Right renal cortex interstitium (tissue), 3 donors: Measurements from ENCODE around the gene DYNC2I2. TPM values are rescaled to one million over a fixed set of nuclear protein-coding genes. Genes with fewer than 3 reads are reported as not detected.

Source experiments
- DNase-seq, 3 donors: peaks; one replicate each; pipeline ENCODE4 v3.0.0-alpha.2; 2013; ENCODE audit warnings: low read depth in 3 of 3, low spot score in 2 of 3
- polyA plus RNA-seq, 3 donors: library from polyadenylated mRNA; unstranded; fragments of 120-200 nt; gene quantifications; one replicate each; pipeline ENCODE4 v1.2.1, GENCODE V29; 2013; ENCODE audit not compliant: insufficient read length in 3 of 3

DYNC2I2 gene
- polyA plus RNA-seq, 3 donors, result 54.2 to 58.1 (median 57.6) TPM

DNA sequence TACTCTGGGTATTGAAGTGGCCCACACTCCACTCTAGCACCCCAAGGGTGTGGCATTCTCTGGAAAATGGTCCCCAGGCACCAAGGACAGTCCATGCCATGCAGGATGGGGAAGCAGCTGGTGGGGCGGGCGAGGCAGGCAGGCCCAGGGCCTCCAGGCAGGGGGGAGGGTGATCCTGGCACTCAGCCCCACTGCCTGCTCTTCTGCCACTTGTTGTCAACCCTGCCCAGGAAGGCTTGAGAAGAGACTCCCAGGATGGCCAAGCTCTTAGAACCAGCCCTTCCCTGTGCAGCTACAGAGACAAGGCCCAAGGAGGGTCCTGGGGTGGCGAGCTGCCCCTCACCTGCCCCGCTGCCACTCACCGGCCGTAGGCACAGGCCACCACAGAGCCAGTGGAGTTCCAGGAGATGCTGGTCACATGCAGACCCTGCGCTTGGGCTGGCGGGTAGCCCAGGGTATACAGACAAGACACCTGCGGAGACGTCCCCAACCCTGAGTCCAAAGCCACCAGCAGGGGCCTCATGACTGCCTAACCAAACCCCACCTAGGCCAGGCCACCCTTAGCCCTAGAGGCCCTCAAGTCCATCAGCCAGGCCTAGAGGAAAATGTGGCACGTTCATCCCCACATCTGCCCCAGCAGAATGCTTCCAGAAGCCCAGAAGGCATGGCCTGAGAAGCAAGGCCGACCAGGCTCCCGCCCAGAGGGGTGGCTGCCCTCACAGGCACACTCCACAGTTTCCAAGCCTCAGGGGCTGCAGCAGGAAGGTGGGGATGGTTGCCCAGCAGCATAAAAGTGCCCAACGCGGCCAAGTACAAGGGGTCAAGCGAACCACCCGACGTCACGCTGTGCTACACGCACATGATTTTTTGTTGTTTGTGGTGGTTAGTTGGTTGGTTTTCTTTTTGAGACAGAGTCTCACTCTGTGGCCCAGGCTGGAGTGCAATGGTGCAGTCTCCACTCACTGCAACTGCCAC lies 19.8 kb downstream of the DYNC2I2 start:
- no peak for DNase-seq

DNA sequence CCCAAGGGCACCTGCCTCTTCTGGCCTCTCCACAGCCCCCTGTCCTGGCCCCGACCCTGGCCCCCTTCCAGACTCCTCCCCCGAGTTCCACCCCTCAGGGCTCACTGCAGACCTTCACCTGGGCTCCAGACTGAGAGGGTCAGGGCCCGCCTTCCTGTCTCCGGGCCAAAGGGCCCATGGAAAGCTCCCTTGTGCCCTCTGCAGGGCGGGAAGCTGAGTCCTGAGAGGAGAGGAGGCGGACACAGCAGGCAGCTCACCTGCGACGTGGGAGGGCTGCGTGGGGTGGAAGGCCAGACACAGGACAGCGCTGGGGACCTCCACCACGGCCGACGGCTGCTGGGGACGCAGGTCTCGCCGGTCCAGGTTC lies 20.6 kb downstream of the DYNC2I2 start:
- no peak for DNase-seq

DNA sequence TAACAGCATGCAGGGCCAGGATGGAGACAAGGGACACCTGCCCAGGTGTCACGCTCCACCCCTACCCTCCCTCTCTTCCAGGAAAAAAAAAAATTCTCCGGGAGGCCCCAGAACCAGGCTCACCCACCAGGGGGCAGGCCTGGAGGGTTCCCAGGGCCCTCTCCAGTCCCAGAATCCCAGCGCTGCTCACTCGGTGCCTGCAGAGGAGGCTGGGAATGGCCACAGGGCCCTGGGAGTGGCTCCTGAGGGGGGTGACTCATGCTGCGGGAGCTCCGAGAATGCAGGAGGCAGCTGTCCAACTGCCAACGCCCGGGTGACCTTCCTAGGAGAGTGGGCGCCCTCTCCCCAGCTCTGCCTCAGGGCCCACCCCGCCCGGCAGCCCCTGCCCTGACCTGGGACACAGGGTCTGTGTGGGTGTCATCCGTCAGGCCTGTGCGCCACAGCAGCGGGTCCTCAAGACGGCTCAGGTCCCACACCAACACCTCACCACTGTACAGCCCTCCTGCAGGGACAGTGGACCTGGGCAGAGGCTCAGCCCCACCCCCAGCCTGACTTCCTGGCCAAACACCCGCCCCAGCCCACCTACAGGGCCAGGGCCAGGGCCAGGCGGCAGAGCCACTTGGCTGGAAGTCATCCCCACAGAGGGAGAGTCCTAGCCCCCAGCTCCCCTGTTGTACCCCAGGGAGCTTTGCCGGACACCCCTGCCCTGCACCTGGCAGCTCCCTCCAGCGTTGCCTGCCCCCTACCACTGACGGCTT lies 21.2 kb downstream of the DYNC2I2 start:
- peak in 2 of 3 donors; percentile 10 to 27 for DNase-seq

DNA sequence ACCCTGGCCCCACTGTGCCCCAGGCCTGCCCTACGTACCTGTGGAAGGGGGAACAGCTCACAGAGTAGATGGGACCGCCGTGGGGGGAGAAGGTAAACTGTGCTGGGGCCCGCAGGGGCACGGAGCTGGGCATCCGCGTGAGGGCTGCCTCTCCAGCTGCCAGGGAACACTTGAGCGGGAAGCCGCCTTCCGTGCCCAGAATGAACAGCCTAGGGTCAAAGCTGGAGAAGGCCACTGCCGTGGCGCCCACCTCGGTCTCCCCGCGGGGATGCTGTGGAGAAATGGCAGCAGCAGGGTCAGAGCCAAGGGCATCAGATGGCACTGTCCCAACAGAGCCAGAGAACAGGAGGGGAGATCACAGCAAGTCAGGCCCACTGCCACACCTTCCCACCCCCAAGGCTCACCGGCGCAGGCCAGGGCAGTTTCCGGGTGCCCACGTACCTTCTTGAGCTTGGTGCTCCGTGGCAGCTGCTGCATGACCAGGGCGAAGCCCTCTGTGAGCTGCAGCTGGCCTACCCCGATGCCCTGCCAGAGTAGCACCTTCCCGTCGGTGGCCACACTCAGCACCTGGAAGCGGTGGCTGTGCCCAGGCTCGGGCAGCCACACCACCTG lies 21.9 kb downstream of the DYNC2I2 start:
- DNase-seq, result no peak

DNA sequence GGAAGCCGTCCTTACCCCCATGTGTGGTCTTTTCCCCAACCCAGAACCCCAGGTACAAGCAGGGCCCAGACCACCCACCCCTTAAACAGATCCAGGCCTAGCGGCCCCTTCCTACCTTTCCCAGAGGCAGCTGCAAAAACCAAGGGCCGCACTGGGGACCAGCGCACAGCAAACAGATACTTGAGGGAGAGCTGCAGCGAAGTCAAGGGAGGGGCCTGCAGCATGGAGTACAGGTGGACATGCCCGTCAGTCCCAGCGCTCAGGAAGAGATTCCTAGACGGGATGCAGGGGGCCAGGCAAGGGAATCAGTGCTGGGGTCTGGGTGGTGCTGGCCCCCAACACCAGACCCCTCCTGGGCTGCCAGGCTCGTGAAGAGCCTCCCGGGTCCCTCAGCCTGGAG lies 22.5 kb downstream of the DYNC2I2 start:
- no peak for DNase-seq

DNA sequence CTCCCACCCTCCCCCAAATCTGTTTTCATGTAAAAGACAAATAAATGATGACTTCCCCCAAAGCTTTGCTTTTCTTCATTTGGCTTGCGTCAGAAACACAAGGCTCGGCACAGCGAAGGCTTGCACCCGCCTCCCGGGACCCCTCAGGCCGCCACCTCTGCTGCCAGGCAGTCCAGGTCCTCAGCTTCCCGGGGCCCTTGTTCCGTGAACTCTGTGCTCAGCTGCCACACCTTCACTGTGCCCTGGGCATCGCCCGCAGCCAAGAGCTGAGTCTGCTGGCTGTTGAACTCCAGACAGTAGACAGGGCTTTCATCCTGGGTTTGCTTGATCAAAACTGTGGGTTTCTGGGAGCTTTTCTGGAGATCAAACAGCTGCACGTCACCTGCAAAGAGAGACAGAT lies 23.0 kb downstream of the DYNC2I2 start:
- DNase-seq, result no peak

DNA sequence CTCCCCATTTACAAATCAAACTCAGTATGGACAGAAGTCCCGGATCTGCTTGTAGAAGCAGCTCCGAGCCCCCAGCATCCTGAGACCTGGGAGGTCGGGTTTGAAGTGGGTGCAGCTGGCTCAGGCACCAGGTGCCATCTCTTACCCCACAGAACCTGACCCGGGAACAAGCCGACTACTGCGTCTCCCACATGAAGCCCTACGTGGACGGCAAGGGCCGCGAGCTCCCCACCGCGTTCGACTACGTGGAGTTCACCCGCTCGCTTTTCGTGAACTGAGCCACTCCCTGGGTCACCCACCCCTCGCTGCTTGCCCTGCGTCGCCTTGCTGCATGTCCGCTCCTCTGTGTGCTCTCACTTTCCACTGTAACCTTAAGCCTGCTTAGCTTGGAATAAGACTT lies 23.6 kb downstream of the DYNC2I2 start:
- no peak for DNase-seq

DNA sequence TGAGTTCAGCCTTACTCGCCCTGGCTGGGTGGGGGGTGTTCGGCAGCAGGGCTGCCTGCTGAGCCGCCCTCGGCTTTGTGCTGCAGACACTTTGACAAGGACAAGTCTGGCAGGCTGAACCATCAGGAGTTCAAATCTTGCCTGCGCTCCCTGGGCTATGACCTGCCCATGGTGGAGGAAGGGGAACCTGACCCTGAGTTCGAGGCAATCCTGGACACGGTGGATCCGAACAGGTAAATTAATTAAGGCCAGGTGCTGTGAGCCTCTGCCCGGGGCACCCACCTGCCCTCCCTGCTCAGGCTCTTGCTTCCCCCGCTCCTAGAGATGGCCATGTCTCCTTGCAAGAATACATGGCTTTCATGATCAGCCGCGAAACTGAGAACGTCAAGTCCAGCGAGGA lies 24.2 kb downstream of the DYNC2I2 start:
- no peak for DNase-seq

DNA sequence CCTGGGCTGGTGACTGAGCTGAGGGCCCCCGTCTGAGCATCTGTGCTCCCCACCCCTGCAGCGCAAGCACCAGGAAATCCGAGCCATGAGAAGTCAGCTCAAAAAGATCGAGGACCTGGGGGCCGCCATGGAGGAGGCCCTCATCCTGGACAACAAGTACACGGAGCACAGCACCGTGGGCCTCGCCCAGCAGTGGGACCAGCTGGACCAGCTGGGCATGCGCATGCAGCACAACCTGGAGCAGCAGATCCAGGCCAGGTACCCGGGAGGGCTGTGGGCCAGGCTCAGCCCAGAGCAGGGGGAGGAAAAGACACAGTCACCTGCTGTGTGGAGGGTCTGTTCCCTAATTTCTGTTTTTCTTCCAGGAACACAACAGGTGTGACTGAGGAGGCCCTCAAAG lies 24.6 kb downstream of the DYNC2I2 start:
- DNase-seq, result no peak

DNA sequence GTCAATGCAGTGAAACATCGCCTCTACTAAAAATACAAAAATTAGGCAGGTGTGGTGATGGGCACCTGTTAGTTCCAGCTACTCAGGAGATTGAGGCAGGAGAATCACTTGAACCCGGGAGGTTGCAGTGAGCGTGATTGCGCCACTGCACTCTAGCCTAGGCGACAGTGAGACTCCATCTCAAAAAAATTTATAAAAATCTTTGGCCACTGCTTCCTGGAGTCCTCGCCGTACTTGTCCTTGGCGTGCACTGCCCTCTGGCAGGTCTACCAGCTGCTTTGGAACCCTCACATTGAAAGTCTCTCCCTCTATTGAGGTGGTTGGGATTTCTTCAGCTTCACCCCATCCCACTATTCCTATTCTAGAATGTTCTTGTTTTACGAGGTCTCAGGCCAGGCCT lies 25.0 kb downstream of the DYNC2I2 start:
- DNase-seq, result no peak

DNA sequence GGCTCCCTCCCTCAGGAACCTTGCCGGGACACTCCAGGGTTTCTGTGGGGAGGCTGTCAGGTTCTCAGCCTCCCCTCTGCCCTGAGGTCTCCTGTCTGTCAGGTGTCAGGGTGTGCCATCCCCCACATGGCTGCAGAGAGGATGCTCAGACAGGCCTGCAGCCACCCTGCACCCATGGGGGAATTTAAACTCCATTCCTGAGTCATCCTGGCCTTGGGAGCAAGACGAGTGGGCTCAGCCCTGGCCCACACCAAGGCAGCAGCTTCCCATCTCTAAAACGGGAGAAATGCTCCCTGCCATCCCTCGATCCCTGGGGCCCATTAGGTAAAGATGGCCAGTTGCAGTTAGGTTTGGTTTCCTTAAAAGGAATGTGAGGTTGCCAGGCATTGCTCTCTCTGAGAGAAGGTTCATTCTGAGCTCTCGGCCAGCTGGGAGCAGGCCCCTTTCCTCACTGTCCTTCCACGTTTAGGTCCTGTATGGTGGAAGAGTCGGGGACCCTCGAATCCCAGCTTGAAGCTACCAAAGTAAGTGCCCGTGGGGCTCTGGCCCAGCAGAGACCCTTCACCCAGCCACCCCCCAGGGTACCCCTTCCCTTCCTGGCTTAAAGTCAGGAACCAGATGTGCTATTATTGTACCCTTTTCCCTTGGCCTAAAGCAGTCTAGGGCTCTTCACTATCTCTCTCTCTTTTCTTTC lies 26.6 kb downstream of the DYNC2I2 start:
- no peak for DNase-seq

DNA sequence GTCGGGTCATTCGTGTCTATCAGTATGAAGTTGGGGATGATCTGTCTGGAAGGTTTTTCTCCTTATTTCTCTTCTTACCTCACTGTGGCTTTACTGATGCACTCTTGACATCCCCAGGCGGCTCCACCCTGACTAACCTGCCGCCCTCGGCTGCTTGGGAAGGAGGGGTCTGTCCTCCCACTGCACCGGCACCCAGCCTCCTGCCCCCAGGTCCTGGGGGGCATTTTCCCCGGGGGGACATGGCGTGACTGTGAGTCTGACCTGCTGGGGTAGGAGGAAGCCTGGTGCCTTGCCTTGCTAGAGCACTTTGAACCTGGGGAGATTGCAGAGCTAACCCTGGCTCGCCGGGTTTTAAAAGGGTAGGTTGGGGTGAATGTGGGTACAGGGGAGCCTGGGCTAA lies 27.5 kb downstream of the DYNC2I2 start:
- DNase-seq, result no peak

DNA sequence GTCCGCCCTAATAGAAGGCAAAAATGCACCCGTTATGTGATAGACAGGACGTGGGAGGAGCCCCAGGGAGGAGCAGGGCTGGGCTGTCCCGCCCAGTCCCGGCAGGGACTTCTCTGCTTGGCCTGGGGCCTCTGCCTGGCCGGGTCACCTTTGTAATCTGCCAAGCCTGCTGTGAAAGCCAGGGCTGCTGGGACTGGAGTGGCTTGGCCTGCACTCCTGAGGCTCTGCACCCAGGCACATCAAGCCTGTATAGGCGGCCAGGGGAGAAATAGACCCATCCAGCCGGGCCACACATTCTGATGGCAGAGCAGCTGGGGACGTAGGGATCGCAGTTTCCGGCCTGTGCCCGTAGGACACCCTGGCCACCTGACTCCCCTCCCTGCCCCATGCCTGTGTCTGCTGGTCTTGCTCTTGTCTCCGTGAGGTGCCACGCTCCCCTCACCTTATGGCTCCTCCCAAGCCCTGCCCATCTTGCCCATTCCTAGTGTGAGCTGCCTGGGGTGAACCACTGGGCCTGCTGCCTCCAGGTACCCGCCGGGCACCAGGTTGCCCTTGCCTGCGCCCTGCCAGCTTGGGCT lies 28.1 kb downstream of the DYNC2I2 start:
- no peak for DNase-seq

DNA sequence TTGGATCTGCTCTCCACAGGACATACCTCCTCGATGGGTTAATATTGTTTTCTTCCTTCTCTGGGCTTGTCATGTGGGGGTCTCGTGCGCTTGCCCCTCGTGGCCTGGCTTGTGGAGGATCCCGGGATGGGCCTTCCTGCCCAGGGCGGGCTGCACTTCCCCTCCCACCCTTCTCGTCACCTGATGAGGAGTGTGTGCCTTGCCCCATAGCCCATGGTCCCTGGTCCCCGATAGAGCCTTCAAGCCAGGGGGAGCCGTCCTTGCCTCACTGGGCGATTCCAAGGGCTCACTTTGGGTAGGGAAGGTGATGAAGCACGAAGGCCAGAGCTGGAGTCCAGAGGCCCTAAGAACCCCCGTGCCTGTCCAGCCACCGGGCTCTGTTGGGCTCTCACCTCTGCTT lies 28.7 kb downstream of the DYNC2I2 start:
- DNase-seq, result no peak

DNA sequence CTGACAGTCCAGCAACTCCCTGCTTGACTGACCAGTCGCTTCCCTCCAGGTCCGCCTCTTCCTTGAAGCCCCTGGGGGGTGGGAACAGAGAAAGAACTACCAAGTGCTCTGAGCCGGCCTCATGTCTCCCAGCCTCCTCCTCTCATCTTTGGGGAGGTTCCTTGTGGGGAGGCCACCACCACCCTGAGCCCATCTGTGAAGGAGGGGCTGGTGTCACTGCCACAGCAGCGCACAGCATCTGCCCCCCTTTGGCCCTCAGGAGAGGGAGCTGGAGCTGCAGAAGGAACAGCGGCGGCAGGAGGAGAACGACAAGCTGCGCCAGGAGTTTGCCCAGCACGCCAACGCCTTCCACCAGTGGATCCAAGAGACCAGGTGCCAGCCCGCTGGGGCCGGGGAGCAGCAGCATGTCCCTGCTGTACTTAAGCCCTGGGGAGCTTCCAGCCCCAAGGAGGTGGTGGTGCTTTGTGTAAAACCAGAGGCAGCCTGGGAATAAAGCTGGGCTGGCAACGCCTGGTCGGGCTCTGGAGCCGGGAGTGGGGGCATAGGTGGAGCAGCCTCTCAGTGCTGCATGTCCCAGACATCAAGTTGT lies 29.4 kb downstream of the DYNC2I2 start:
- DNase-seq, result no peak

DNA sequence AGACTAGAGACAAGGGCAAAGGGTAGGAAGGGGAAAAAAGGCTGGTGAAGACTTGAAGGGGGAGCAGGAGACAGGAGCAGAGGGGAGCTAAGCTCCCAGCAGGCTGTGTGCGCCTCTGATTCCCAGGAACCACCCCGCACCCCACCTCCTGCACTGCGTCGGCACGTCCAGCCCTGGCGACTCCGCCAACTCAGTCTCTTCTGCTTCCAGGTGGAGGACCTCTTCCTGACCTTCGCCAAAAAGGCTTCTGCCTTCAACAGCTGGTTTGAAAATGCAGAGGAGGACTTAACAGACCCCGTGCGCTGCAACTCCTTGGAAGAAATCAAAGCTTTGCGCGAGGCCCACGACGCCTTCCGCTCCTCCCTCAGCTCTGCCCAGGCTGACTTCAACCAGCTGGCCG lies 30.5 kb downstream of the DYNC2I2 start:
- no peak for DNase-seq

DNA sequence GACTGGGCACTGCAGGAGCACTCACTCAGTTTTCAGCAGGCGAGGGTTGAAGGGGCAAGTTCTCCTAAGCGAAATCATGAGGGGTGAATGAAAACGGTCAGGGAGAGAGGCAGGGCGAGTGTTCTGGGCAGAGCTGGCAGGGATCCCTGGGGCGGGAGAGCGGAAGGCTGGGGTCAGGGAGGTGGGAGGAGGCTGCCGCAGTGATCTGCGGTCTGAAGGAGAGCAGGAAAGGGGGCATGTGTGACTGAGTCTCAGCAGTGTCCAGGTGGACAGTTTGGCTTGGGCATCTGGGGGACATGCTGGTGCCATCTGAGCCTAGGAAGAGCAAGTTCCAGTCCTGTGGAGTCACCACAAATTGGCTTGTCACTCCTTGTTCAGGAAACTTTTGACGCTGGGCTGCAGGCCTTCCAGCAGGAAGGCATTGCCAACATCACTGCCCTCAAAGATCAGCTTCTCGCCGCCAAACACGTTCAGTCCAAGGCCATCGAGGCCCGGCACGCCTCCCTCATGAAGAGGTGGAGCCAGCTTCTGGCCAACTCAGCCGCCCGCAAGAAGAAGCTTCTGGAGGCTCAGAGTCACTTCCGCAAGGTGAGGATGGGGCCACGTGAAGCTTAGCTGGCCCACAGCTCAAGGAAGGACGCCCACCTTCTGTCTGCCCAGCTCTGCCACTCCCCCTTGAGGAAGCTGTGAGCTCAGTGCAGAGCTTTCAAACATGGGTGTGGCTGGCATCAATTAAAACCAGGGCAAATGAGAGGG lies 31.1 kb downstream of the DYNC2I2 start:
- no peak for DNase-seq

DNA sequence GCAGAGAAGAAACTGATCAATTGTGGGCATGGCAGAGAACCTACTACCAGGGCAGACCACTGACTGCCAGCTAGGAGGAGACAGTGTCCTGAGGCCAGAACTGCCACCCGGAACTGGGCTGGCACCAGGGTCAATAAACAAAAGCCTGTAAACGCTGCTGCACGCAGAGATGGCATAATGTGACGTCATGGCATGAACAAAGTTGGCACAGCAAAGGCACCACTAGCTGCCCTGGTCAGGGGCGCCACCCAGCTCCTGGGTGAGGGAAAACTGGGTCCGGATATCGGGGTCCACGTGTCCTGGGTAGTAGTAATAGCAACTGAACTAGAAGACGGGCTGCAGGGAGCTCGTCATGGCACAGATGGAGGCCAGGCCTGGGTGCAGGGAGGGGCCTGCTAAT lies 32.1 kb downstream of the DYNC2I2 start:
- no peak for DNase-seq

DNA sequence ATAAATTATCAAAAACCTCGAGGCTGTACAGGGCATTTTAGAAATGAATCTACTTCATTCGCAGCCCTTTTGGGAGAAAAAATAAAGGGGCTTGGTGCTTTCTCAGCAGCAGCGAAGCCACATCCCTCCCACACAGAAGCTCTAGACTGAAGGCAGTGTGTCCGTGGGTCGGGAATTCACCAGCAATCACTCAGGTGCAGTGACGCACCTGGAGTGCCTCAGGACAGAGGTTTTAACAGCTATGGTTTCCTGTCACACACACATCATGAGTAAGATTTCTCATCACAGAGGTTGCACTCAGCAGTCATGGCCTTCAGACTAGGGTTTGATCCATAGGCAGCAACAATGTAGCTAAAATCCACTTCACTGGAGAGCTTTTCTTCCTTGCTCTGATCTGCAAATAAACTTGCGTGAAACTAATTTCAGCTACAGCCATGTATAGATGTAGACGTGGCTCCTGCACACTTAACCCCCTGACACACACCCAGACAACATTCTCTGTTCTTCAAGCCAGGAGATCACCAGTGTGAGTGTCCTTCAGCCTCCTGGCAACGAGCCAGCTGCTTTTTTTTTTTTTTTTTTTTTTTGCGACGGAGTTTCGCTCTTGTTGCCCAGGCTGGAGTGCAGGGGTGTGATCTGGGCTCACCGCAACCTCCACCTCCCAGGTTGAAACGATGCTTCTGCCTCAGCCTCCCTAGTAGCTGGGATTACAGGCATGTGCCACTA lies 34.8 kb downstream of the DYNC2I2 start:
- DNase-seq, result no peak
